Upper lobe of left lung (tissue), 4 donors: ENCODE results near the gene CLMP.

Source experiments
- CTCF ChIP-seq, 6 experiments: fragments of 450-650 bp in 4 of 6; fragments of 200-600 bp in 2 of 6; sonication (generic) in 2 of 6; IDR thresholded peaks; one replicate each; pipeline ENCODE4 v1.5.1; 2016 to 2019; ENCODE audit warnings: antibody characterized with exemption in 6 of 6
- POLR2A ChIP-seq, 4 donors: fragments of 450-650 bp; IDR thresholded peaks; one replicate each; pipeline ENCODE4 v1.5.1; 2016 to 2017; ENCODE audit warnings: antibody characterized with exemption in 4 of 4, mild to moderate bottlenecking in 2 of 4

- TF ChIP-seq CTCF (IDR thresholded peaks at IDR 0.05) (no peak), POLR2A (IDR thresholded peaks at IDR 0.05) (no peak)
Observed at GRCh38 chr11:123163621-123164020, 31.4 kb downstream of the CLMP start.
